Measurements from ENCODE around the gene GATA6. TPM values are rescaled to one million over a fixed set of nuclear protein-coding genes. Genes with fewer than 3 reads are reported as not detected.

GATA6 gene
- polyA plus RNA-seq, 3 donors = 0.04 TPM; not detected in 2

DNA sequence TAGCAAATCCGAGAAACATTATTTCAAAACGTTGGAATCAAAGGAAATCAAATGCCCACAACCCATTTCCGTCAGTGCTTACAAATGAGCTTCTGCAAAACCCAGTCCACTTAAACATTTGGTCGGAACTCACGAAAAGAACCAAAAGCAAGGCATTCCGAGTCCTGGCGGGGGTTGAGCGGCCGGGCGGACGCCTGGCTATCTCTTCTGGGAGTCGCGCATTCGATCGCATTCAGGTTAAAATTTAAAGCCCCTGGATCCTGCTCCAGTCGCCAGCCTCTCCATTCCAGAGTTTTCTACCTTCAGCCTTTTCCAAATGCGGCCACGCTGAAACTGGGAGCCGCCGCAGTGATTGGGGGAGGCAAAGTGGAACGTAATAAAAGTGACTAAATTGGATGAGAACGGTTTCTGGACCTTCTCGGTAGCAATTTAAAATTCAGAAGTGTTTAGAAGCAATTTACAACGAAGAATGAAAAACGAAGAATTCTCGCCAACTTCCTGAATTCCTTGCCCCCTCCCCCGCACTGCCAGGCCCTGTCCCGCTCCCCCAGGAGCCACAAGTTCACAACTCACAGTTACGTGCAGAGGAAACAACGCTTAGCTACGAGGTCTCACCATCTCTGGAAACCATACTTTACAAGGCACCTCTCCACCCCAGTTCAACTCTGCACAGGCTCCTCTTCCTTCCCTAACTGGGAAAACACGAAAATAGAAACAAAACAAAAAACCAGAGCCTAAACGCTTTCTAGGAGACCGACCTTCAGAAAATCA is 1.7 kb upstream of the GATA6 start:
- DNase-seq = no peak
- Histone ChIP-seq H3K36me3 (replicated peaks in 1 of 2; ENCODE audit: control insufficient read depth in 1 of 2, insufficient read depth in 2 of 2, low read length in 2 of 2) (no peaks in the 10 kb centered on the region), H3K9ac (ENCODE audit: insufficient read depth, low read length, poor library complexity, severe bottlenecking) (no peak overlapping the region), H3K4me1 (ENCODE audit: control insufficient read depth in 1 of 2, insufficient read depth in 2 of 2, low read length in 2 of 2) (peaks cover 13 to 27% of the 10 kb centered on the region in 2 donors), H3K27ac (ENCODE audit: low read depth in 1 of 2, low read length in 2 of 2) (no peak overlapping the region), H2AFZ (ENCODE audit: insufficient read depth, low read depth, low read length, poor library complexity, severe bottlenecking) (no peak overlapping the region), H3K4me3 (replicated peaks in 1 of 3; ENCODE audit: low read depth in 2 of 3, low read length in 3 of 3) (no peak overlapping the region), H3K27me3 (ENCODE audit: control insufficient read depth in 2 of 2, insufficient read depth in 2 of 2, low read length in 2 of 2) (peaks cover 79 to 91% of the 10 kb centered on the region in 2 donors), H3K79me2 (ENCODE audit: insufficient read depth, low read length) (no peaks in the 10 kb centered on the region), H3K9me3 (replicated peaks in 1 of 2; ENCODE audit: control insufficient read depth in 1 of 2, insufficient read depth in 1 of 2, low read length in 2 of 2) (peaks cover 3 to 41% of the 10 kb centered on the region in 2 donors), H3K4me2 (replicated peaks; ENCODE audit: extremely low read depth, low read length, poor library complexity, severe bottlenecking) (no peak overlapping the region), H4K20me1 (ENCODE audit: insufficient read depth, low read length) (no peaks in the 10 kb centered on the region)
- 11% methylated on average over 17 of the region's 34 CpGs for WGBS (ENCODE audit: insufficient coverage)
- Mint-ChIP-seq H3K36me3 (peaks cover 0 to 4% of the 10 kb centered on the region in 2 donors), H3K9me3 (peaks cover 0 to 42% (median 15%) of the 10 kb centered on the region in 7 donors), H3K27ac (no peak overlapping the region), H3K4me1 (peaks cover 24% of the 10 kb centered on the region), H3K27me3 (ENCODE audit: low read depth in 3 of 3) (peaks cover 82 to 95% (median 84%) of the 10 kb centered on the region in 3 donors), H3K4me3 (peak overlapping the region in 1 of 2 donors; percentile 88)
- no peak for TF ChIP-seq CTCF (IDR thresholded peaks at IDR 0.05)
- intact Hi-C loops (cut with micrococcal nuclease) = no loop called here

- intact Hi-C loops (cut with micrococcal nuclease) = no loop called here
- no peaks in the 10 kb centered on the region for H3K79me2 ChIP-seq (ENCODE audit: insufficient read depth, low read length)
Measured at GRCh38 chr18:22168360-22168921, 948 bp upstream of the GATA6 start.

More at GRCh38 chr18:22168360-22168921, 948 bp upstream of the GATA6 start:
- Histone ChIP-seq H3K4me3 (replicated peaks in 1 of 3; ENCODE audit: low read depth in 2 of 3, low read length in 3 of 3) (no peak overlapping the region), H3K9me3 (replicated peaks in 1 of 2; ENCODE audit: control insufficient read depth in 1 of 2, insufficient read depth in 1 of 2, low read length in 2 of 2) (peaks cover 3 to 49% of the 10 kb centered on the region in 2 donors), H2AFZ (ENCODE audit: insufficient read depth, low read depth, low read length, poor library complexity, severe bottlenecking) (no peak overlapping the region), H3K27me3 (ENCODE audit: control insufficient read depth in 2 of 2, insufficient read depth in 2 of 2, low read length in 2 of 2) (peaks cover 79 to 91% of the 10 kb centered on the region in 2 donors), H3K4me1 (ENCODE audit: control insufficient read depth in 1 of 2, insufficient read depth in 2 of 2, low read length in 2 of 2) (peaks cover 13 to 27% of the 10 kb centered on the region in 2 donors), H3K9ac (ENCODE audit: insufficient read depth, low read length, poor library complexity, severe bottlenecking) (no peak overlapping the region), H3K4me2 (replicated peaks; ENCODE audit: extremely low read depth, low read length, poor library complexity, severe bottlenecking) (peak overlapping the region; percentile 74), H3K36me3 (replicated peaks in 1 of 2; ENCODE audit: control insufficient read depth in 1 of 2, insufficient read depth in 2 of 2, low read length in 2 of 2) (no peaks in the 10 kb centered on the region), H4K20me1 (ENCODE audit: insufficient read depth, low read length) (no peaks in the 10 kb centered on the region), H3K27ac (ENCODE audit: low read depth in 1 of 2, low read length in 2 of 2) (no peak overlapping the region)
- peaks cover 0 to 4% of the 10 kb centered on the region in 2 donors for H3K36me3 Mint-ChIP-seq
- no peak overlapping the region for H3K27ac Mint-ChIP-seq
- 1% methylated on average over 25 of the region's 36 CpGs for WGBS (ENCODE audit: insufficient coverage)
- TF ChIP-seq CTCF (IDR thresholded peaks at IDR 0.05) = no peak
- peaks cover 0 to 45% (median 15%) of the 10 kb centered on the region in 7 donors for H3K9me3 Mint-ChIP-seq
- no peak for DNase-seq
- peaks cover 82 to 96% (median 86%) of the 10 kb centered on the region in 3 donors for H3K27me3 Mint-ChIP-seq (ENCODE audit: low read depth in 3 of 3)
- peak overlapping the region; percentile 44 to 88 for H3K4me3 Mint-ChIP-seq
- peaks cover 24% of the 10 kb centered on the region for H3K4me1 Mint-ChIP-seq

Measured in CD14-positive monocyte (primary cell).